GM10248 (cell line): ENCODE results near the gene KIAA1549.

ENCODE experiments used
- CTCF ChIA-PET: fragments of 300-600 bp; sonication (Branson Sonifier 250); formaldehyde crosslinking; extraction: SDS; loops from one replicate; lab custom pipeline; 2021; ENCODE audit warnings: antibody characterized with exemption; lab: Yijun Ruan, JAX
- POLR2A ChIA-PET: fragments of 350-650 bp; sonication (Branson Sonifier 250); formaldehyde crosslinking; extraction: SDS; loops from one replicate; lab custom pipeline; 2020; ENCODE audit warnings: antibody characterized with exemption; lab: Yijun Ruan, JAX
- DNase-seq: peaks from one replicate; pipeline ENCODE4 v3.0.0; 2012; ENCODE audit errors: extremely low spot score
- TF ChIP-seq, protein P1 (sequence below): IDR thresholded peaks from 2 replicates; pipeline ENCODE4 v1.5.1; 2012; ENCODE audit warnings: mild to moderate bottlenecking, low read depth; ENCODE audit errors: extremely low read depth, missing control alignments, control extremely low read depth

KIAA1549 gene

DNA sequence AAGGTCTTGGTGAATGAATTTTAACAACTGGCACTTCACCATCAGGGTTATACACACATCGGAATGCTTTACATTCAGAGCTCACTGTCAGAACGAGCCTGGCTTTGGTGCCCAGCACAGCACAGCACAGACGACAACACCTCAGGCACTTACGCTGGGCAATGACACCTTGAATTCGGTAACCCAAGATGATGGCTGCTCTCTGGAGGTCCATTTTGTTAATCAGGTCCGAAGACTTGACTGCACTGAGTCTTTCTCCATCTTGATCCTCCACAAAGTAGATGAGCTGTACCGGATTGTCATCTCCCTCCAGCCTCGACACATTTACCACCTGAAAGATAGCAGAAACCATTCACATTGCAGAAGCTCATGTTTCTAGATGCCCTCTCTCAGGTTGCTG lies 82.4 kb downstream of the KIAA1549 start:
- TF ChIP-seq, protein P1, sequence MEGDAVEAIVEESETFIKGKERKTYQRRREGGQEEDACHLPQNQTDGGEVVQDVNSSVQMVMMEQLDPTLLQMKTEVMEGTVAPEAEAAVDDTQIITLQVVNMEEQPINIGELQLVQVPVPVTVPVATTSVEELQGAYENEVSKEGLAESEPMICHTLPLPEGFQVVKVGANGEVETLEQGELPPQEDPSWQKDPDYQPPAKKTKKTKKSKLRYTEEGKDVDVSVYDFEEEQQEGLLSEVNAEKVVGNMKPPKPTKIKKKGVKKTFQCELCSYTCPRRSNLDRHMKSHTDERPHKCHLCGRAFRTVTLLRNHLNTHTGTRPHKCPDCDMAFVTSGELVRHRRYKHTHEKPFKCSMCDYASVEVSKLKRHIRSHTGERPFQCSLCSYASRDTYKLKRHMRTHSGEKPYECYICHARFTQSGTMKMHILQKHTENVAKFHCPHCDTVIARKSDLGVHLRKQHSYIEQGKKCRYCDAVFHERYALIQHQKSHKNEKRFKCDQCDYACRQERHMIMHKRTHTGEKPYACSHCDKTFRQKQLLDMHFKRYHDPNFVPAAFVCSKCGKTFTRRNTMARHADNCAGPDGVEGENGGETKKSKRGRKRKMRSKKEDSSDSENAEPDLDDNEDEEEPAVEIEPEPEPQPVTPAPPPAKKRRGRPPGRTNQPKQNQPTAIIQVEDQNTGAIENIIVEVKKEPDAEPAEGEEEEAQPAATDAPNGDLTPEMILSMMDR: no peak
- POLR2A ChIA-PET: no interaction called here
- CTCF ChIA-PET: interaction anchor here (1.4 to 9.1 kb wide), 3 partner anchors 9 to 18 kb away, joined by 3 to 70 read pairs (median 4); no protein-coding TSS in a partner anchor
- DNase-seq: no peak

DNA sequence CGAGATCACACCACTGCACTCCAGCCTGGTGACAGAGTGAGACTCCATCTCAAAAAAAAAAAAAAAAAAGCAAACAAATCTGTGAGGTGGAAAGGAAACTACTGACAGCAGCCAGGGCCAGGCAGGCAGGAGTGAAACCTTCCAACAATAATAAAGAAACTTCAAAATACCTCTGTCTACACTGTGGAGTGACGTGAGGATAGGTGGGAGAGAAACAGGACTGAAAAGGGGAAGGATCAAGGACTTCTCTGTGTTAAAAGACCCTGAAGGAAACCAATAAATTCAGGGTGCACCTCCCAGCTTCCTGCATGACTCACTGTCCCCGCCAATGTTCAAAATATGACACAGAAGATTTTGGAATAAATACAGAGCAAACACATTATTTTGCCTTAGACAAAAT lies 82.9 kb downstream of the KIAA1549 start:
- ChIA-PET CTCF (interaction anchor here (1.4 to 9.1 kb wide), 2 partner anchors 13 to 19 kb away, joined by 3 to 70 read pairs; no protein-coding TSS in a partner anchor), POLR2A (no interaction called here)
- peak; percentile 42 for DNase-seq
- TF ChIP-seq, protein P1: no peak

DNA sequence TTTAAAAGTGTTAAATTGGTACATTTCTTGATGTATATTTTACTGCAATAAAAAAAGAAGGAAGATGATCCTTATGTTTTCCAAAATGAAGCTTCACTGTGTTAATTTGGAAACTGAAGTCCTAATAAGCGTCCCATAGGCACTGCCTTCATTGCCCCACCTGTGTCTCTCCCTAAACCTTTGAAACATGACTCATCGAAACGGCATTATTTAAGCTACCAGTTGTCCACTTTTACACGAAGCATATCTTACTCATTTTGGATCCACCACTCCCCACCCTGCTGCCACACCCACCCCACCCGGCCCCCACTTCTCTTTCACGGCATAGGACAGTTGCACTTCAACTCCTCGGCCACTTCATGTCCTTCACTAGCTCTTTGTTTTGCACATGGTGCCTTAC lies 85.5 kb downstream of the KIAA1549 start:
- POLR2A ChIA-PET: no interaction called here

DNA sequence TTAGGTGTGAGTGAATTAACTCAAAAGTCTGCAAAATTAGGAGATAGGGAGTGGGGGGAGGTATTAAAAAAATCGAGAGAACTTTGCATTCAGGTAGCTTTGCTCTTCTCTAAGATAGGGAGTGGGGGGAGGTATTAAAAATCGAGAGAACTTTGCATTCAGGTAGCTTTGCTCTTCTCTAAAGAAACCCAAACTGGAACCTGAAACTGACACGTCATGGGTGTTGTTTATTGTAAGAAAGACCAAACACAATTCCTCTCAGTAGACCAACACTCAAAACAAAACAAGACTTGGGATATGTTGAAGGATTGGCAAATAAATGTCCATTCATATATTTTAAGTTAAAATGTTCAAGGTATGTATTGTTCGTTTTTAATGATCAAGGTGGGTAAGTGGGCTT lies 87.9 kb downstream of the KIAA1549 start:
- TF ChIP-seq, protein P1: no peak
- CTCF ChIA-PET: interaction anchor here (1.1 to 9.1 kb wide), 2 partner anchors 8 to 17 kb away, joined by 3 to 70 read pairs; no protein-coding TSS in a partner anchor
- POLR2A ChIA-PET: no interaction called here
- no peak for DNase-seq

More for the DNA sequence above, 85.5 kb downstream of the KIAA1549 start:
- no peak for DNase-seq
- CTCF ChIA-PET: interaction anchor here (0.7 to 9.1 kb wide), 3 partner anchors 11 to 30 kb away, joined by 3 to 70 read pairs (median 3); no protein-coding TSS in a partner anchor
- TF ChIP-seq, protein P1: no peak

DNA sequence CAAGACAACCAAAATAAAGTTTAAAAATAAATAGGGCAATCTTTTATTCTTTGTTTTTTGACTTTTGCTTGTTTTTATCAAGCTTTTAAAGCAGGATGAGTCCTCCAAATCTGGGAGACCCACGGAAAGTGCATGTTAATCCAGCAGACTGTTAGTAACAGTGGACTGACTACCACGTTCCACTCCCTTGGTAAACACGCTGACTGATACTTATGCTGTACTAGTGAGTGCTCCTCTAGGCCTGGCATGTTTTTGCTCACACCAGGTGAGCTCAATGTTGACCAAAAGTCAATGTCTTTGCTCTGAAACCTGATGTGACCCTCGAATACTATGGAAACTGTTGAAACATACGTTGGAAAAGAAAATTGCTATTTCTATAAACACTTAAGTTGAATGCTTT lies 88.4 kb downstream of the KIAA1549 start:
- POLR2A ChIA-PET: no interaction called here
- no peak for DNase-seq
- CTCF ChIA-PET: interaction anchor here (0.9 to 9.1 kb wide), 3 partner anchors 8 to 17 kb away, joined by 3 to 70 read pairs (median 3); no protein-coding TSS in a partner anchor
- TF ChIP-seq, protein P1: no peak

DNA sequence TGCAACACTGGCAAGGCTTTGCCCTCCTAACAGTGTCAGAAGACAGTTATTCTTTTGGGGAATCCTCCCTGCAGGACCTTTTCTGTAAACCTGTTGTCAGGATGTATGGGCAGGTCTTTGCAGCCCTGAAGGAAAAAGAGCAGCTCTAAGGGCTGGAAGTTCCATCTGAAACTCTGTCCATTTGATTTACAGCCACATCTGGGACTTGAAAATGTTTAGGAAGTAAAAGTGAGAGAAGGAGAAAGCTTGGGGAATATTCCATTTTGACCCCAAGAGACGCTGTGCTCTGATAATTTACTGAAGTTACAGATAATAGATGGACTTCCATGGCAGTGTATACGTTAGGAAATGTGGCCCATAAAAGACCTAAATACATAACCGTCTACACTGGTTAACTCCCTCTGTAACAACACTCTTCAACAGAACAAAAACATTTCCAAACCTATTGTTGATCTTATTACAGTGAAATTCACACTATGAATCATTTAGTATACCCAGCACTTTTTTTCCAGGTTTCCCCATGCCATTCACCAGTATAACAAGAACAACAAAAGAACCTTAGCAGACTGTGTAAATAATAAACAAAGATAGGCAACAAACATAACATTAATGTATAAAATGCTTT lies 89.1 kb downstream of the KIAA1549 start:
- DNase-seq: no peak
- POLR2A ChIA-PET: no interaction called here
- CTCF ChIA-PET: interaction anchor here (0.9 to 9.1 kb wide), 2 partner anchors 7 to 11 kb away, joined by 3 to 70 read pairs; no protein-coding TSS in a partner anchor
- TF ChIP-seq, protein P1: no peak
